ENCODE results near the gene YWHAQ.

Gene YWHAQ

GRCh38 chr2:9660781-9661180, 30.0 kb upstream of the YWHAQ start:
- peaks cover 8% of the 10 kb centered on the region for H3K36me3 Mint-ChIP-seq
- DNase-seq (ENCODE audit: low spot score in 2 of 2) (no peak), ATAC-seq (no peak)
- no peak overlapping the region for H3K4me3 Mint-ChIP-seq
- no peaks in the 10 kb centered on the region for H3K9me3 Mint-ChIP-seq
- H3K27ac Mint-ChIP-seq: no peak overlapping the region
- peaks cover 75% of the 10 kb centered on the region for H3K4me1 Mint-ChIP-seq

- Mint-ChIP-seq H3K27ac (no peak overlapping the region), H3K4me3 (no peak overlapping the region), H3K9me3 (no peaks in the 10 kb centered on the region), H3K36me3 (peaks cover 14% of the 10 kb centered on the region), H3K4me1 (peaks cover 79% of the 10 kb centered on the region)
- DNase-seq (ENCODE audit: low spot score in 2 of 2) (no peak), ATAC-seq (no peak)
Observed at GRCh38 chr2:9660154-9660553, 29.4 kb upstream of the YWHAQ start.

- H3K36me3 Mint-ChIP-seq: peaks cover 14% of the 10 kb centered on the region
Observed at GRCh38 chr2:9658972-9659371, 28.2 kb upstream of the YWHAQ start.

GRCh38 chr2:9657731-9658130, 26.9 kb upstream of the YWHAQ start:
- Mint-ChIP-seq H3K27ac (no peak overlapping the region), H3K36me3 (peaks cover 14% of the 10 kb centered on the region), H3K4me3 (peak overlapping the region; percentile 67), H3K9me3 (no peaks in the 10 kb centered on the region), H3K4me1 (peaks cover 72% of the 10 kb centered on the region)
- ATAC-seq: no peak
- DNase-seq (ENCODE audit: low spot score in 2 of 2): no peak

More at GRCh38 chr2:9658972-9659371, 28.2 kb upstream of the YWHAQ start:
- Mint-ChIP-seq H3K27ac (no peak overlapping the region), H3K4me1 (peaks cover 79% of the 10 kb centered on the region), H3K4me3 (no peak overlapping the region), H3K9me3 (no peaks in the 10 kb centered on the region)
- no peak for DNase-seq (ENCODE audit: low spot score in 2 of 2)
- ATAC-seq: no peak

- Mint-ChIP-seq H3K36me3 (peaks cover 14% of the 10 kb centered on the region), H3K4me1 (peaks cover 75% of the 10 kb centered on the region), H3K9me3 (peaks cover 2% of the 10 kb centered on the region), H3K27ac (peak overlapping the region; percentile 97), H3K4me3 (peak overlapping the region; percentile 67)
- DNase-seq (ENCODE audit: low spot score in 2 of 2): no peak
- no peak for ATAC-seq
Observed at GRCh38 chr2:9657083-9657482, 26.3 kb upstream of the YWHAQ start.

- peak; percentile 49 to 87 for DNase-seq (ENCODE audit: low spot score in 2 of 2)
- ATAC-seq: peak; percentile 93
- peaks cover 14% of the 10 kb centered on the region for H3K36me3 Mint-ChIP-seq
- H3K4me1 Mint-ChIP-seq: peaks cover 71% of the 10 kb centered on the region
- peaks cover 3% of the 10 kb centered on the region for H3K9me3 Mint-ChIP-seq
- H3K4me3 Mint-ChIP-seq: peak overlapping the region; percentile 67
- peak overlapping the region; percentile 97 for H3K27ac Mint-ChIP-seq
Observed at GRCh38 chr2:9656270-9656766, 25.5 kb upstream of the YWHAQ start.

GRCh38 chr2:9655441-9656269, 24.9 kb upstream of the YWHAQ start:
- H3K9me3 Mint-ChIP-seq: peaks cover 3% of the 10 kb centered on the region
- H3K27ac Mint-ChIP-seq: peak overlapping the region; percentile 97
- peak; percentile 57 to 89 for DNase-seq (ENCODE audit: low spot score in 2 of 2)
- H3K4me3 Mint-ChIP-seq: peak overlapping the region; percentile 67
- peak; percentile 84 for ATAC-seq
- H3K36me3 Mint-ChIP-seq: peaks cover 14% of the 10 kb centered on the region
- peaks cover 68% of the 10 kb centered on the region for H3K4me1 Mint-ChIP-seq

- Mint-ChIP-seq H3K9me3 (peaks cover 3% of the 10 kb centered on the region), H3K36me3 (peaks cover 14% of the 10 kb centered on the region), H3K27ac (peak overlapping the region; percentile 97), H3K4me1 (peaks cover 69% of the 10 kb centered on the region), H3K4me3 (peak overlapping the region; percentile 67)
- ATAC-seq: no peak
- DNase-seq (ENCODE audit: low spot score in 2 of 2): no peak
Observed at GRCh38 chr2:9654452-9655100, 23.8 kb upstream of the YWHAQ start.

GRCh38 chr2:9653485-9654271, 22.9 kb upstream of the YWHAQ start:
- DNase-seq (ENCODE audit: low spot score in 2 of 2) (no peak), ATAC-seq (peak; percentile 2)
- Mint-ChIP-seq H3K9me3 (peaks cover 3% of the 10 kb centered on the region), H3K4me3 (no peak overlapping the region), H3K27ac (peak overlapping the region; percentile 97), H3K36me3 (peaks cover 14% of the 10 kb centered on the region), H3K4me1 (peaks cover 76% of the 10 kb centered on the region)

GRCh38 chr2:9652898-9653479, 22.2 kb upstream of the YWHAQ start:
- no peak for ATAC-seq

GRCh38 chr2:9652267-9652666, 21.5 kb upstream of the YWHAQ start:
- peaks cover 70% of the 10 kb centered on the region for H3K4me1 Mint-ChIP-seq
- H3K4me3 Mint-ChIP-seq: no peak overlapping the region
- no peak for DNase-seq (ENCODE audit: low spot score in 2 of 2)
- peaks cover 3% of the 10 kb centered on the region for H3K9me3 Mint-ChIP-seq
- ATAC-seq: no peak
- peaks cover 14% of the 10 kb centered on the region for H3K36me3 Mint-ChIP-seq
- H3K27ac Mint-ChIP-seq: no peak overlapping the region

More at GRCh38 chr2:9652898-9653479, 22.2 kb upstream of the YWHAQ start:
- no peak overlapping the region for H3K27ac Mint-ChIP-seq
- DNase-seq (ENCODE audit: low spot score in 2 of 2): no peak
- H3K36me3 Mint-ChIP-seq: peaks cover 14% of the 10 kb centered on the region
- peaks cover 3% of the 10 kb centered on the region for H3K9me3 Mint-ChIP-seq
- H3K4me1 Mint-ChIP-seq: peaks cover 76% of the 10 kb centered on the region
- no peak overlapping the region for H3K4me3 Mint-ChIP-seq

- Mint-ChIP-seq H3K4me3 (no peak overlapping the region), H3K4me1 (peaks cover 63% of the 10 kb centered on the region), H3K27ac (no peak overlapping the region), H3K36me3 (peaks cover under 1% of the 10 kb centered on the region), H3K9me3 (peaks cover 3% of the 10 kb centered on the region)
- ATAC-seq: peak; percentile 61
- DNase-seq (ENCODE audit: low spot score in 2 of 2): no peak
Observed at GRCh38 chr2:9650119-9650821, 19.5 kb upstream of the YWHAQ start.

- peaks cover 53% of the 10 kb centered on the region for H3K4me1 Mint-ChIP-seq
- H3K4me3 Mint-ChIP-seq: no peak overlapping the region
- DNase-seq (ENCODE audit: low spot score in 2 of 2) (no peak), ATAC-seq (no peak)
- H3K27ac Mint-ChIP-seq: no peak overlapping the region
- no peaks in the 10 kb centered on the region for H3K36me3 Mint-ChIP-seq
- peaks cover 3% of the 10 kb centered on the region for H3K9me3 Mint-ChIP-seq
Observed at GRCh38 chr2:9649261-9649660, 18.5 kb upstream of the YWHAQ start.

GRCh38 chr2:9648821-9649220, 18.0 kb upstream of the YWHAQ start:
- H3K4me1 Mint-ChIP-seq: peaks cover 51% of the 10 kb centered on the region
- no peak overlapping the region for H3K27ac Mint-ChIP-seq
- H3K9me3 Mint-ChIP-seq: peaks cover 3% of the 10 kb centered on the region
- H3K4me3 Mint-ChIP-seq: no peak overlapping the region
- no peaks in the 10 kb centered on the region for H3K36me3 Mint-ChIP-seq
- DNase-seq (ENCODE audit: low spot score in 2 of 2) (no peak), ATAC-seq (no peak)

Measured in stimulated activated effector memory CD8-positive, alpha-beta T cell treated with anti-CD3 and anti-CD28 coated beads, Interleukin-12 subunit alpha, Interleukin-12 subunit beta, amount 100 ng/mL, for 72 hours (primary cell).